PC-9 (cell line): ENCODE results near the gene TMEM267. TPM values are rescaled to one million over a fixed set of nuclear protein-coding genes. Genes with fewer than 3 reads are reported as not detected.

Experiments used
- Bru-seq: library from RNA; stranded (reverse); fragments of 400-500 nt; gene quantifications from one replicate; lab custom pipeline; 2021; lab: Mats Ljungman, UMichigan
- BruChase-seq, 2 experiments: library from RNA; stranded (reverse); fragments of 400-500 nt; gene quantifications; one replicate each; lab custom pipeline; 2021; lab: Mats Ljungman, UMichigan
- BruUV-seq: library from RNA; stranded (reverse); fragments of 400-500 nt; replicated peaks from 2 replicates; lab custom pipeline; 2021; lab: Mats Ljungman, UMichigan
- CTCF ChIA-PET: fragments of 300-600 bp; sonication (Branson Sonifier 250); formaldehyde crosslinking; loops from one replicate; lab custom pipeline; 2022; ENCODE audit warnings: antibody characterized with exemption; lab: Charles Lee
- POLR2A ChIA-PET: fragments of 300-600 bp; sonication (Branson Sonifier 250); formaldehyde crosslinking; loops from one replicate; lab custom pipeline; 2022; ENCODE audit warnings: antibody characterized with exemption; ENCODE audit not compliant: unreplicated experiment; lab: Charles Lee
- DNase-seq, 2 experiments: peaks; one replicate each; pipeline versions ENCODE4 v3.0.0 to v3.0.0-alpha.2; 2015 to 2022; ENCODE audit warnings: mixed read lengths in 1 of 2
- H2AFZ ChIP-seq: fragments of 200-600 bp; sonication (generic); 2 replicates; pipeline ENCODE4 v1.8.1; 2017; ENCODE audit warnings: antibody characterized with exemption
- H3F3A ChIP-seq: fragments of 200-600 bp; sonication (generic); 2 replicates; pipeline ENCODE4 v1.8.1; 2017; ENCODE audit warnings: antibody characterized with exemption, mild to moderate bottlenecking, low read depth; ENCODE audit not compliant: insufficient read depth
- H3K27ac ChIP-seq: fragments of 200-600 bp; sonication (generic); 2 replicates; pipeline ENCODE4 v1.6.1; 2016; ENCODE audit warnings: mixed run types
- H3K27me3 ChIP-seq: fragments of 200-600 bp; sonication (generic); 2 replicates; pipeline ENCODE4 v1.6.1; 2016; ENCODE audit warnings: low read depth, mixed run types; ENCODE audit not compliant: insufficient read depth
- H3K36me3 ChIP-seq: fragments of 200-600 bp; sonication (generic); 2 replicates; pipeline ENCODE4 v1.6.1; 2016; ENCODE audit warnings: low read depth, mixed run types
- H3K4me1 ChIP-seq: fragments of 200-600 bp; sonication (generic); replicated peaks from 2 replicates; pipeline ENCODE4 v1.6.1; 2016; ENCODE audit warnings: mixed run types; ENCODE audit not compliant: insufficient read depth
- H3K4me2 ChIP-seq: fragments of 200-600 bp; sonication (generic); 2 replicates; pipeline ENCODE4 v1.6.1; 2017; ENCODE audit warnings: mixed run types
- H3K4me3 ChIP-seq: fragments of 200-600 bp; sonication (generic); 2 replicates; pipeline ENCODE4 v1.6.1; 2016; ENCODE audit warnings: mixed run types
- H3K79me2 ChIP-seq: fragments of 200-600 bp; sonication (generic); 2 replicates; pipeline ENCODE4 v1.6.1; 2017; ENCODE audit warnings: low read depth, mixed run types
- H3K9me2 ChIP-seq: fragments of 200-600 bp; sonication (generic); 2 replicates; pipeline ENCODE4 v1.8.1; 2017; ENCODE audit warnings: mild to moderate bottlenecking; ENCODE audit not compliant: insufficient read depth
- H3K9me3 ChIP-seq: fragments of 200-600 bp; sonication (generic); 2 replicates; pipeline ENCODE4 v1.8.1; 2016; ENCODE audit warnings: low read depth; ENCODE audit not compliant: insufficient read depth
- H4K20me1 ChIP-seq: fragments of 200-600 bp; sonication (generic); 2 replicates; pipeline ENCODE4 v1.8.1; 2017; ENCODE audit not compliant: insufficient read depth
- EZH2 ChIP-seq: fragments of 200-600 bp; sonication (generic); IDR thresholded peaks from 2 replicates; pipeline ENCODE4 v1.8.0; 2017; ENCODE audit warnings: antibody characterized with exemption, low read depth
- intact Hi-C: fragments of 100-400 bp; cut with micrococcal nuclease; formaldehyde crosslinking; loops from one replicate; pipeline ENCODE4 v1.10.0; 2022; ENCODE audit not compliant: unreplicated experiment
- long read RNA-seq: library from polyadenylated mRNA; stranded (forward); transcript quantifications from one replicate; pipeline ENCODE4 v2.0.0, GENCODE V29; 2022
- total RNA-seq: library from RNA; stranded (reverse); gene quantifications from 2 replicates; pipeline ENCODE4 v1.2.3, GENCODE V29; 2021
- TF ChIP-seq, protein P1 (sequence below): fragments of 200-600 bp; sonication (generic); conservative IDR thresholded peaks from 2 replicates; pipeline ENCODE4 v1.6.1; 2017; ENCODE audit warnings: mixed run types, antibody characterized with exemption, mild to moderate bottlenecking, moderate library complexity

The TMEM267 gene, protein sequence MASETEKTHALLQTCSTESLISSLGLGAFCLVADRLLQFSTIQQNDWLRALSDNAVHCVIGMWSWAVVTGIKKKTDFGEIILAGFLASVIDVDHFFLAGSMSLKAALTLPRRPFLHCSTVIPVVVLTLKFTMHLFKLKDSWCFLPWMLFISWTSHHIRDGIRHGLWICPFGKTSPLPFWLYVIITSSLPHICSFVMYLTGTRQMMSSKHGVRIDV
- total RNA-seq (22.0 and 30.2 TPM in 2 replicates), Bru-seq, nascent RNA (percentile 95 among the genes with signal in this experiment), BruChase-seq, experiment 1, labeled RNA remaining after a 2-hour chase (percentile 96 among the genes with signal in this experiment), BruChase-seq, experiment 2, labeled RNA remaining after a 6-hour chase (percentile 84 among the genes with signal in this experiment)
- long read RNA-seq, transcript TMEM267-201 (3 exons, 2,338 nt): major isoform, 49 of 85 reads
- long read RNA-seq, transcript TMEM267-203 (4 exons, 736 nt): minor isoform, 8 of 85 reads
- long read RNA-seq, partial matches to known transcripts: 7 of 85 reads
- long read RNA-seq, other reads (novel, unspliced or antisense): 18 of 85 reads

DNA sequence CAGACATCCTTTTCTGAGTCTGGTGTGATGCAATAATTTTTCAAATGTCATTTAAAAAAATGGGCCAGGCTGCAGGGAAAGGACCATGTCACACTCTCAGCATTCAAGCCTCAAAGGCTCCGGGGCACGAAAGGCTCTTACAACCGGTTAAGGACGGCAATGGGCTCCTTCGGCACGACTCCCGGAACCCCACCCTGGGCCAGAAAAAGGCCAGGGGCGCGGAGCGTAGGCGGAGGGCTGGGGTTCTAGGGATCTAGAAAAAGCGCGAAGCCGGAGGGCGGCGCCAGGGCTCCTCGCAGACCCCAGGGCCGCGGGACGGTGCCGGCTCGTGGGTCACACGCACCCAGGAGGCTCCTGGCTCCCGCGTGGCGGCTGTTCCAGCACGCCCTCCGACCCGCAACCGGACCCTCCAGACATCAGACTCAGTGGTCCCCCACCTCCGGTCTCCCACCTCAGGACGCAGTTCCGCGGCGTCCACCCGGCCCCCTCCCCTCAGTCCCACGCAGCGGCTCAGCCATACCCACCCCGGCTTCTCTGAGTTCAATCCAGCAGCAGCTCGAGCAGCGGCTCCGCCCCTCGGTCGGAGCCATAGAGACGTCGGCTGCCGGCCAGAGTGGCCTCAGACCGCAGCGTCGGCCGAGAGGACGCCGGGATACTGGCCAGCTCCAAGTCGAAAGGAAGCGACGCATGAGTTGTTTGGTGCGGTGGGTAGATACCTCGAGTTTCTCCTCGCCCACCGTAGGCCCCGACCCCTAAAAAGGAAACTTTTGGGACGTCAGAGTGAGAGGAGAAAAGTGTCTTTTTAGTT, at the start of gene TMEM267:
TMEM267 (minus strand) TSS at position 568 of the 808 bp plus-strand sequence. CDS start 29,896 bp downstream, outside the sequence.
- Histone ChIP-seq H3K27ac (peak within 1 kb of the TSS; percentile 86), H3K4me2 (peak within 1 kb of the TSS; percentile 75), H3K4me3 (peak within 1 kb of the TSS; percentile 69), H3F3A (peaks cover 17% of the 10 kb centered on the region), H2AFZ (peak within 1 kb of the TSS; percentile 92), H3K9me2 (no peaks in the 10 kb centered on the region), H4K20me1 (0 out of 2 replicates have a peak, but pooled peaks cover 3% of the 10 kb centered on the region), H3K79me2 (peaks cover 36% of the 10 kb centered on the region), H3K9me3 (no peaks in the 10 kb centered on the region), H3K27me3 (no peaks in the 10 kb centered on the region), H3K4me1 (peaks cover 21% of the 10 kb centered on the region), H3K36me3 (peaks cover 5% of the 10 kb centered on the region)
- TSS peak; percentile 61 for BruUV-seq
- ChIA-PET CTCF (interaction anchor here (0.6 to 4.0 kb wide), 38 partner anchors 20 to 1580 kb away, joined by 3 to 53 read pairs (median 7); partner anchors contain the start of genes C5orf34, HMGCS1, NIM1K and NNT), POLR2A (interaction anchor here (0.5 to 1.8 kb wide), 26 partner anchors 31 to 1579 kb away, joined by 3 to 51 read pairs (median 5); partner anchors contain the start of genes C5orf34, HMGCS1, RIMOC1 and ZNF131)
- TF ChIP-seq, protein P1, sequence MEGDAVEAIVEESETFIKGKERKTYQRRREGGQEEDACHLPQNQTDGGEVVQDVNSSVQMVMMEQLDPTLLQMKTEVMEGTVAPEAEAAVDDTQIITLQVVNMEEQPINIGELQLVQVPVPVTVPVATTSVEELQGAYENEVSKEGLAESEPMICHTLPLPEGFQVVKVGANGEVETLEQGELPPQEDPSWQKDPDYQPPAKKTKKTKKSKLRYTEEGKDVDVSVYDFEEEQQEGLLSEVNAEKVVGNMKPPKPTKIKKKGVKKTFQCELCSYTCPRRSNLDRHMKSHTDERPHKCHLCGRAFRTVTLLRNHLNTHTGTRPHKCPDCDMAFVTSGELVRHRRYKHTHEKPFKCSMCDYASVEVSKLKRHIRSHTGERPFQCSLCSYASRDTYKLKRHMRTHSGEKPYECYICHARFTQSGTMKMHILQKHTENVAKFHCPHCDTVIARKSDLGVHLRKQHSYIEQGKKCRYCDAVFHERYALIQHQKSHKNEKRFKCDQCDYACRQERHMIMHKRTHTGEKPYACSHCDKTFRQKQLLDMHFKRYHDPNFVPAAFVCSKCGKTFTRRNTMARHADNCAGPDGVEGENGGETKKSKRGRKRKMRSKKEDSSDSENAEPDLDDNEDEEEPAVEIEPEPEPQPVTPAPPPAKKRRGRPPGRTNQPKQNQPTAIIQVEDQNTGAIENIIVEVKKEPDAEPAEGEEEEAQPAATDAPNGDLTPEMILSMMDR: no peak
- no peak for TF ChIP-seq EZH2
- DNase-seq: peak; percentile 93 to 96
- intact Hi-C loops: loop anchor here (1.0 to 5.0 kb wide), 12 partner anchors 32 to 576 kb away; partner anchors contain the start of genes C5orf34, HMGCS1 and PAIP1

DNA sequence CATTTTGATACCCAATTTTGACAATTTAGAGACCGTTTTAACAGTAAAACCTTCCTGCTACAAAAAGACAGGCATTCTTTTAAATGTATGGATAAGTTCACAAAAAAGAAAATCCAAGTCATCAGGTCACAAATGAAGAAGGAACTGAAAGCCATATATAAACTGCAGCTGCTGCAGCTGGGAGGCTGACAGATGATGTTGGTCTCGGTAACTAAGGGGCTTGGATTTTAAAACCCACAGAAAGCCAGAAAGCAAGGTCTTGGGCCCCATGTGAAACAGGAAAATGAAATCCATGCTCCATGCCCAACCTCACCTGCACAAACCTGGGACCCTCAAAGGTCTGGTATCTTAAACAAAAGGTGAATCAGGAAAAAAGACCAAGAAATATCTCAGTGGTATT, 47.0 kb upstream of the TMEM267 start:
- peaks cover 83% of the 10 kb centered on the region for H3K36me3 ChIP-seq

More for the DNA sequence above, 47.0 kb upstream of the TMEM267 start:
- no peak for TF ChIP-seq EZH2
- TF ChIP-seq, protein P1: no peak
- H3K4me3 ChIP-seq: no peak overlapping the region
- H3F3A ChIP-seq: peaks cover 18% of the 10 kb centered on the region; the same call in 1 of the 2 replicates
- H3K9me2 ChIP-seq: no peaks in the 10 kb centered on the region
- no peak overlapping the region for H3K4me2 ChIP-seq
- H3K4me1 ChIP-seq: no peaks in the 10 kb centered on the region
- no peak overlapping the region for H3K27ac ChIP-seq
- no peaks in the 10 kb centered on the region for H3K79me2 ChIP-seq
- H2AFZ ChIP-seq: no peak overlapping the region
- BruUV-seq: no TSS peak
- no peaks in the 10 kb centered on the region for H3K27me3 ChIP-seq
- CTCF ChIA-PET: no interaction called here
- no peaks in the 10 kb centered on the region for H4K20me1 ChIP-seq
- intact Hi-C loops: no loop called here
- POLR2A ChIA-PET: no interaction called here
- H3K9me3 ChIP-seq: no peaks in the 10 kb centered on the region
- DNase-seq: no peak
